ENCODE data around the gene CDH4. TPM values are rescaled to one million over a fixed set of nuclear protein-coding genes. Genes with fewer than 3 reads are reported as not detected.
A peak's percentile ranks its signal among the peaks of the same experiment; 100 is the strongest.
"Not testable (repeated sequence)": the region's sequence is repeated elsewhere in the genome, so short reads cannot be mapped to it uniquely, and the experiment has no call there.

The CDH4 gene
- total RNA-seq, 1 experiment from 2014 or later: 0.13 TPM

- H3K36me3 ChIP-seq: no peaks in the 10 kb centered on the region
- H3K9me3 ChIP-seq (replicated peaks): no peaks in the 10 kb centered on the region
- no peak overlapping the region for H3K4me3 ChIP-seq
- peak in 1 of 2 experiments; percentile 41 for DNase-seq (ENCODE audit: low read depth in 1 of 2, low spot score in 2 of 2)
- no peak overlapping the region for H3K27ac ChIP-seq
- H3K27me3 ChIP-seq (replicated peaks): peaks cover 10% of the 10 kb centered on the region; the same call in 1 of the 2 replicates
- H3K4me1 ChIP-seq (replicated peaks): no peaks in the 10 kb centered on the region
Measured at GRCh38 chr20:61937963-61938838, 686.1 kb downstream of the CDH4 start.

GRCh38 chr20:61938839-61939690, 687.0 kb downstream of the CDH4 start:
- Histone ChIP-seq H3K27ac (no peak overlapping the region), H3K27me3 (replicated peaks) (peaks cover 10% of the 10 kb centered on the region; the same call in 1 of the 2 replicates), H3K9me3 (replicated peaks) (no peaks in the 10 kb centered on the region), H3K4me1 (replicated peaks) (no peaks in the 10 kb centered on the region), H3K4me3 (no peak overlapping the region), H3K36me3 (no peaks in the 10 kb centered on the region)
- DNase-seq (ENCODE audit: low read depth in 1 of 2, low spot score in 2 of 2): peak in 1 of 2 experiments; percentile 32

GRCh38 chr20:61939691-61940360, 687.8 kb downstream of the CDH4 start:
- peak in 1 of 2 experiments; percentile 34 for DNase-seq (ENCODE audit: low read depth in 1 of 2, low spot score in 2 of 2)
- H3K4me1 ChIP-seq (replicated peaks): no peaks in the 10 kb centered on the region
- H3K27me3 ChIP-seq (replicated peaks): peaks cover 10% of the 10 kb centered on the region; the same call in 1 of the 2 replicates
- H3K36me3 ChIP-seq: no peaks in the 10 kb centered on the region
- H3K9me3 ChIP-seq (replicated peaks): no peaks in the 10 kb centered on the region
- H3K4me3 ChIP-seq: no peak overlapping the region
- no peak overlapping the region for H3K27ac ChIP-seq

- Histone ChIP-seq H3K4me3 (no peak overlapping the region), H3K4me1 (replicated peaks) (no peaks in the 10 kb centered on the region), H3K27ac (no peak overlapping the region), H3K36me3 (no peaks in the 10 kb centered on the region), H3K27me3 (replicated peaks) (peaks cover 10% of the 10 kb centered on the region; the same call in 1 of the 2 replicates), H3K9me3 (replicated peaks) (no peaks in the 10 kb centered on the region)
- peak in 1 of 2 experiments; percentile 23 for DNase-seq (ENCODE audit: low read depth in 1 of 2, low spot score in 2 of 2)
Measured at GRCh38 chr20:61940491-61940890, 688.4 kb downstream of the CDH4 start.

GRCh38 chr20:61940976-61941720, 689.1 kb downstream of the CDH4 start:
- Histone ChIP-seq H3K27ac (no peak overlapping the region), H3K4me1 (replicated peaks) (no peaks in the 10 kb centered on the region), H3K4me3 (no peak overlapping the region), H3K27me3 (replicated peaks) (peaks cover 10% of the 10 kb centered on the region; the same call in 1 of the 2 replicates), H3K36me3 (no peaks in the 10 kb centered on the region), H3K9me3 (replicated peaks) (no peaks in the 10 kb centered on the region)
- peak in 1 of 2 experiments; percentile 31 for DNase-seq (ENCODE audit: low read depth in 1 of 2, low spot score in 2 of 2)

- peaks cover 10% of the 10 kb centered on the region; the same call in 1 of the 2 replicates for H3K27me3 ChIP-seq (replicated peaks)
- no peaks in the 10 kb centered on the region for H3K36me3 ChIP-seq
- no peak overlapping the region for H3K27ac ChIP-seq
- DNase-seq (ENCODE audit: low read depth in 1 of 2, low spot score in 2 of 2): no peak
- H3K9me3 ChIP-seq (replicated peaks): no peaks in the 10 kb centered on the region
- H3K4me3 ChIP-seq: no peak overlapping the region
- H3K4me1 ChIP-seq (replicated peaks): no peaks in the 10 kb centered on the region
Measured at GRCh38 chr20:61941721-61942405, 689.8 kb downstream of the CDH4 start.

GRCh38 chr20:61942526-61942925, 690.5 kb downstream of the CDH4 start:
- DNase-seq (ENCODE audit: low read depth in 1 of 2, low spot score in 2 of 2): peak in 1 of 2 experiments; percentile 37
- Histone ChIP-seq H3K9me3 (replicated peaks) (no peaks in the 10 kb centered on the region), H3K27ac (no peak overlapping the region), H3K4me3 (no peak overlapping the region), H3K27me3 (replicated peaks) (peaks cover 10% of the 10 kb centered on the region; the same call in 1 of the 2 replicates), H3K36me3 (no peaks in the 10 kb centered on the region), H3K4me1 (replicated peaks) (no peaks in the 10 kb centered on the region)

- DNase-seq (ENCODE audit: low read depth in 1 of 2, low spot score in 2 of 2): peak in 1 of 2 experiments; percentile 14
- H3K27ac ChIP-seq; H3K36me3 ChIP-seq; H3K4me3 ChIP-seq; H3K9me3 ChIP-seq (replicated peaks); H3K27me3 ChIP-seq (replicated peaks); H3K4me1 ChIP-seq (replicated peaks): not testable (repeated sequence)
Measured at GRCh38 chr20:61944967-61945366, 692.9 kb downstream of the CDH4 start.

- H3K27me3 ChIP-seq (replicated peaks); H3K4me1 ChIP-seq (replicated peaks); DNase-seq (ENCODE audit: low read depth in 1 of 2, low spot score in 2 of 2); H3K9me3 ChIP-seq (replicated peaks); H3K27ac ChIP-seq; H3K4me3 ChIP-seq; H3K36me3 ChIP-seq: not testable (repeated sequence)
Measured at GRCh38 chr20:61945495-61945894, 693.4 kb downstream of the CDH4 start.

GRCh38 chr20:61948056-61948455, 696.0 kb downstream of the CDH4 start:
- peak in 1 of 2 experiments; percentile 36 for DNase-seq (ENCODE audit: low read depth in 1 of 2, low spot score in 2 of 2)
- not testable (repeated sequence) for H3K36me3 ChIP-seq; H3K4me3 ChIP-seq; H3K27ac ChIP-seq; H3K4me1 ChIP-seq (replicated peaks); H3K9me3 ChIP-seq (replicated peaks); H3K27me3 ChIP-seq (replicated peaks)

- DNase-seq (ENCODE audit: low read depth in 1 of 2, low spot score in 2 of 2): peak in 1 of 2 experiments; percentile 26
- H3K9me3 ChIP-seq (replicated peaks): no peaks in the 10 kb centered on the region
- H3K27me3 ChIP-seq (replicated peaks): no peaks in the 10 kb centered on the region
- H3K4me1 ChIP-seq (replicated peaks): no peaks in the 10 kb centered on the region
- H3K36me3 ChIP-seq: no peaks in the 10 kb centered on the region
- no peak overlapping the region for H3K4me3 ChIP-seq
- H3K27ac ChIP-seq: no peak overlapping the region
Measured at GRCh38 chr20:61948586-61949362, 696.7 kb downstream of the CDH4 start.

GRCh38 chr20:61949363-61949713, 697.3 kb downstream of the CDH4 start:
- Histone ChIP-seq H3K4me1 (replicated peaks) (no peaks in the 10 kb centered on the region), H3K36me3 (no peaks in the 10 kb centered on the region), H3K27me3 (replicated peaks) (no peaks in the 10 kb centered on the region), H3K4me3 (no peak overlapping the region), H3K27ac (no peak overlapping the region), H3K9me3 (replicated peaks) (no peaks in the 10 kb centered on the region)
- peak in 1 of 2 experiments; percentile 36 for DNase-seq (ENCODE audit: low read depth in 1 of 2, low spot score in 2 of 2)
